ENCODE results near the gene VTI1A.
"Not testable (repeated sequence)": the region's sequence is repeated elsewhere in the genome, so short reads cannot be mapped to it uniquely, and the experiment has no call there.

Gene VTI1A

DNA sequence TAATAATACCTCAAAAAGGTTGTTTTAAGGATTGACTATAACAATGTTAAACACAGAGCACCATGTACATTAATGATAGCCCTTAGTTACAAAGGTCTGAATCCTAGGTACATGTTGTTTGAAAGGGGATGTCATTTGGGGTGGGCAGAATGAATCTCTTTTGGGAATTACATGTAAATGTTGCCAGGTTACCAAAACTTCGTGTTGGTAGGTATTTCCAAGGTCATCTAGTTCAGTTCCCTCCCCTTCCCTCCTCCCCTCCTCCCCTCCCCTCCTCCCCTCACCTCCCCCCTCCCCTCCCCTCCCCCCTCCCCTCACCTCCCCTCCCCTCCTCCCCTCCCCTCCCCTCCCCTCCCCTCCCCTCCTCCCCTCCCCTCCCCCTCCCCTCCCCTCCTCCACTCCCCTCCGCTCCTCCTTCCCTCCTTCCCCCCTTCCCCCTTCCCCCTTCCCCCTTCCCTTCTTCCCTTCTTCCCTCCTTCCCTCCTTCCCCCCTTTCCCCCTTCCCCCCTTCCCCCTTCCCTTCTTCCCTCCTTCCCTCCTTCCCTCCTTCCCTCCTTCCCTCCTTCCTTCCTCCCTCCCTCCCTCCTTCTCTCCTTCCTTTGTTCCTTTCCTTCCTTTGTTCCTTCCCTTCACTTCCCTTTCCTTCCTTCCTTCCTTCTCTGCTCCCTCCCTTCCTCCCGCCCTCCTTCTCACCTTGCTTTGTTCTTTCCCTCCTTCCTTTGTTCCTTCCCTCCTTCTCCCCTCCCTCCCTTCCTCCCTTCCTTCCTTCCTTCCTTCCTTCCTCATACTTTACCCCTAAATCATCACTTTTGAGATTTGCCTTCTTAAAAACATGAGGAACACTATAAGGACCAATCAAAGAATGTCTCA, 8.1 kb downstream of the VTI1A start:
- DNase-seq (ENCODE audit: low read depth in 2 of 3, low spot score in 1 of 3) = no peak

DNA sequence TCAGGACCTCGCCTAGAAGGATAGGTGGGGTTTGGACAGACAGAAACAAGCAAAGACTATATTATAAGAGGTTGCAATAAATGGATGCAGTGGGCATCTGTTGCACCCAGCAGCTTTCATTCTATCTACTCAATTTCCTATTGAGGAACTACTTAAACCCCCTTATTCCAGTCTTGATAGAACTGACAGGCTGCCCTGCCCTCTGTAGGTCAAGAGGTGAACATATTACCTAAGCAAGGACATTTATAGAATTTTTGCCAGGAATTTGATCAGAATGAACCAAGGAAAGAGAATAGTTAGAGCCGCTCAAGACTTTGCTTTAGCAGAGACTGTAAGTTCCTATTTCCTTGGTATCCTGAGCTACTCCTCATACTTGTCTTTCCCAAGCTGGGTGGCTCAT, 9.5 kb downstream of the VTI1A start:
- no peak for DNase-seq (ENCODE audit: low read depth in 2 of 3, low spot score in 1 of 3)

DNA sequence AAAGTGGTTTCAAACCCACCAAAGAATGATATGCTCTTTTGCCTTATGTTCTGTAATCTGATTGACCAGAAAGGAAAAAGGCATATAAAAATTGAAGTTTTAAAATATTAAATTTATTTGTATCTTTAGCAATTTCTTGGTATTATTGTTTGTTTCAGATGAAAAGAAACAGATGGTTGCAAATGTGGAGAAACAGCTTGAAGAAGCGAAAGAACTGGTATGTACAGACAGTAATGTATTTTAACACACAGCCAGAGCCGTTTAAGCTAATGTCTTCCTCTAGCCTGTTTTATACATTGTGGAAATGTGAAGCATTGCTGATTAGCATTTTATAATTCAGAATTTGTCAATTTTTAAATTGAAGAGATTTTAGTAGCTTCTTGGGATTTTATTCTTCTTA, 13.4 kb downstream of the VTI1A start:
- DNase-seq (ENCODE audit: low read depth in 2 of 3, low spot score in 1 of 3) = no peak

DNA sequence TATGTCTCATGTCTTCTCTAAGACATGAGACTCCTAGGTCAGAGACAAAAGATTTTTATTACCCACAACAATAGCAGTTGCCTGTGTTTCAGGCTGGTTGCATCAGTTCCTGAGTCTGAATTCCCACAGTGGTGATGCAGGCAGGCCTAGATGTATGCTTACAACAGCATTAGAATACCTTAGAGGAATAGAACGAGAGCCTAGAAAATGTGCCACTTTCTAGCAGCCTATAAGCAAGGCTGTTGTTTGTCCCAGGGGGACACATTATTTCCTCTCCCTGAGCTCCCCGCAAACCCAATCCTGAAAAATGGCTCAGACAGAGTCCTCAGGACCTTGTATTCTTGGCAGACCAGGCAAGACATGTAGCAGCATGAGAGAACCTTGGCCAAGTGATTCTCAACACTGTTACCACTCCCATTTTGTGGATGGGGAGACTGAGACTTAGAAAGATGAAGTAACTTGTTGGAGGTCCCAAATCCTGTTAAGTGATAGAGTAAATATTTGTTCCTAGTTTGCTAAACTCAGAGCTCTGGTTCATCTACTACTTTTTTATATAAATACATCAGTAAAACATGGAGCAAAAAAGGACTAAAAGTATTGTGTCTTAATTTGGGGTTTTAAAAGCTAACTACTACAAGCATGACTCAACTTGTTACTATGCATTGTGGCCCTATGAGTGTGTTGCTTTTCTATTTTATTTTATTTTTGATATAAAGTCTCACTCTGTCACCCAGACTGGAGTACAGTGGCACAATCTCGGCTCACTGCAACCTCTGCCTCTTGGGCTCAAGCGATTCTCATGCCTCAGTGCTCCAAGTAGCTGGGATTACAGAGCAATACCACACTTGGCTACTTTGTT, 14.2 kb downstream of the VTI1A start:
- peak in 2 of 3 donors; percentile 17 to 48 for DNase-seq (ENCODE audit: low read depth in 2 of 3, low spot score in 1 of 3)

DNA sequence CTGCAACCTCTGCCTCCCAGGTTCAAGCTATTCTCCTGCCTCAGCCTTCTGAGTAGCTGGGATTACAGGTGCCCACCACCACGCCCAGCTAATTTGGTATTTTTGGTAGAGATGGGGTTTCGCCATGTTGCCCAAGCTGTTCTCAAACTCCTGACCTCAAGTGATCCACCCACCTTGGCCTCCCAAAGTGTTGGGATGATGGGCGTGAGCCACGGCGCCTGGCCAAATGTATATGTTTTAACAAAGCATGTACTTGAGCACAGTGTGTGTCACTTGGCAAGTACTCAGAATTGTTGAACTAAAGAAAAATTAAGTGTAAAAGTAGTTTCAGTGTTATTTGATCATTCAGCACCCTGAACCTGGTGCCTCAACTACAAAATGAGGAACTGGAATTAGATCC, 17.1 kb downstream of the VTI1A start:
- DNase-seq (ENCODE audit: low read depth in 2 of 3, low spot score in 1 of 3) = not testable (repeated sequence)

DNA sequence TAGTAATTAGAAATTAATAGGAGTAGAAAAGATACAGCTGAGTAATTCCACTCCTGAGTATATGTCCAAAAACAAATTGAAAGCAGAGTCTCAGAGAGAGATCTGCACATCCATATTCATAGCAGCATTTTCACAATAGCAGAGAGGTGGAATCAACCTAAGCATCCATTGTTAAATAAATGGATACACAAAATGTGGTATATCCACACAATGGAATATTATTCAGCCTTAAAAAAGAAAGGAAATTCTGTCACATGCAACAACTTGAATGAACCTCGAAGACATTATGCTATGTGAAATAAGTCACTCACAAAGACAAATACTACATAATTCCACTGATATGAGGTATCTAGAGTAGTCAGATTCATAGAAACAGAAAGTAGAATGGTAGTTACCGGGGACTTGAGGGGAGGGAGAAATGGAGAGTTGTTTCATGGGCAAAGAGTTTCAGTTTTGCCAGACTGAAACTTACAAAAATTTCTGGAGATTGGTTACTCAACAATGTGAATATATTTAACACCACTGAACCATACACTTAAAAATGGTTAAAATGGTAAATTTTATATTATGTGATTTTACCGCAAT, 18.4 kb downstream of the VTI1A start:
- DNase-seq (ENCODE audit: low read depth in 2 of 3, low spot score in 1 of 3) = no peak

DNA sequence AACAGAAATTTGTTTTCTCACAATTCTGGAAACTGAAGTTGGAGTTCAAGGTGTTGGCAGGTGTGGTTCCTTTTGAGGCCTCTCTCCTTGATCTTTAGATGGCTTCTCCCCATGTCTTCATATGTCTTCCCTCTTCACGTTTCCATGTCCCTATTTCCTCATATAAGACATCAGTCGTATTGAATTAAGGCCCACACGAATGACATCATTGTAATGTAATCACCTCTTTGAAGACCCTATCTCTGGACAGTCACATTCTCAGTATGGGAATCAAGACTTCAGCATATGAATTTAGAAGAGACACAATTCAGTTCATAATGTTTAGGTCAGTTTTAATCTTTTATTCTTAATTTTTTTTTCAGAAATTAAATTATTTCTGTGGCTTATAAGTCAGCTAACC, 19.8 kb downstream of the VTI1A start:
- no peak for DNase-seq (ENCODE audit: low read depth in 2 of 3, low spot score in 1 of 3)

DNA sequence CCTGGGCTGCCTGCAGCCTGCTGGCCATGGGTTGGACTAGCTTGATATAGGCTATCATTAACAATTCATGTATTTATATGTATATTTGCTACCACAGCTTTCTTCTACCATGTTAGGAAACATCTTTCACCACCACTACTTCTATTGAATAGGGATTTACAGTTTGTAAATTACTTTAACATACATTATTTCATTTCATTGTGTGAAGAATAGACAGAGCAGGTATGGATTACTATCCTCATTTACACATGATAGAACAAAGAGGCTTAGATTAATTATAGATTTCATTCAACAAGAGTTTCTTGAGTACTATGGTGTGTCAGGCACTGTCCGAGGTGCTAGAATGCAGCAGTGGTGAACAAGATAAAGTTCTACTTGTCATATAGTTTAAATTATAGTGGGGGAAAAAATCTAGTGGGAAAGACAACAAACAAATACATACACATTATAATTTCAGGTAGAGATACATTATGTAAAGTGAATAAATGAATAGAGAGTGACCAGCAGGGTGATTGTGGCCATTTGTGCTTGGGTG, 20.6 kb downstream of the VTI1A start:
- no peak for DNase-seq (ENCODE audit: low read depth in 2 of 3, low spot score in 1 of 3)

DNA sequence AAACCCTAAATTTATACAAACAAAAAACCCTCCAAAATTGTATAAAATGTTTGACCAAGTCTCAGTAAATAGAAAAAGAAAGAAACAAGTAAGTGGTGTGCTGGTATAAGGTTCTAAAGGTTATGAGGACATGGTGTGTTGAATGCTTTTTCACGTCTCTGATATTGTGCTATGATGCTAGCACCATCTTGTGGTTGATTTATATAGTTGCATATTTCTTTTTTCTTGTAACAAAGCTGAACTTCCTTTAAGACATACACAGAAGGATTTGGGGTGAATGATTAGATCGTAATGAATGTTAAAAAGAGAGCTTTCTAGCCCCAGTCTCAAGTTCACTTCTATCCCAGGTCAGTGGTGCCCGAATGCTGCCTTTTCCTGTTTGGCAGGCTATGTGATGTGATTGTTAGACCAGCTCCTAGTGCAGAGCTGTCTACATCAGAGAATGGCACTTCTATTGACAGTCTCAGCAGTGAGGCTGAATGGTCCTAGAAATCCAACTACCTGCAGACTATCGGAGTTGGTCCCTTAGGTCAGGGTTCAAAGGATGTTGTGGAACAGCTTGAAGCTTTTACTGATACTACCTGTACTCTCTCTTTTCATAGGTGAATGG, 25.0 kb downstream of the VTI1A start:
- DNase-seq (ENCODE audit: low read depth in 2 of 3, low spot score in 1 of 3) = peak in 1 of 3 donors; percentile 5

DNA sequence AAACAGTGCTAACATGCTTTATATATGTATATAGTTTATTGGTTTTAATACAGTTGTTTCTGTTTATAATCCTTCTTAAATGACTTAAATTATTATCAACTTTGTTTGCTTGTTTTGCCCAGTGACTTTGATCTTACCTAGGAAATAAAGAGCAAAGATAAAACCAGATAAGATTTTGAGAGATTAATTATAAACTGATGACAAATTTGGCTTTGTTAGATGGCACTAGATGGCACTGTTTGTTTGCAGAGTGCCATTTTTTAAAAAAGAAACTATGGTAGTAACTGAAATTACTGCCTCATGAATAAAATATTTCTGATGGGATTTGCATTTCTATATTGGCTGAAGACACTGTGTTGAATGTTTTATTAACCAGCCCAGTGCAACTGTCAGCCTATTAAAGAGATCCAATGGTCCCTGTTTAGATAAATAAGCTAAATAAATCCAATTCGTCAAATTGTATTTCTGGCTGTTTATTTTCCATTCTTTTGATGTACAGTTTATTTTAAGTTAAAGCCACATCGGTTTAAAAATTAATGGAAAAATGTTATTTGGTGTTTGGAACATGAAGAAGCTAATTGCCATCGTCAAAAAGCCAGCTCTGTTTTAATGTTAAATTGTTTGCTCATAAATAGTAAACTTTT, 28.7 kb downstream of the VTI1A start:
- DNase-seq (ENCODE audit: low read depth in 2 of 3, low spot score in 1 of 3) = no peak

DNA sequence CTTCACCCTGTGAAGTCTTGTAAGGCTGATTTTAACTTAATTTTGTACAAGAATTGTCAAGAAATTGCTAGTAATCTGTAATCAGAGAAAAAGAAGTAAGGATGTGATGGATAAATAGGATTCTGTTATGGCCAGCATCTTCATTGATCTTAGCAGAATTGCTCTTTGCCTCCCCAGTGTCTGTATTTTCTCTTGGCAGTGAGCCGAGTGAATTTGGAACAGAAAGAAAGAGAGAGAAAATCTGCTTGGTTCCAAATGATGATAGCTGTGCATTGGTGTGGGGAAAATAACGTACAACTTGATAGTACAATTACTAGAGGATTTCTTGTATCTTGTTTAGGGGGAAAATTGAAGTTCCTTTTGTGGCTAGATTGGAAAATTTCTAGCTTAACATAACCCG, 34.6 kb downstream of the VTI1A start:
- no peak for DNase-seq (ENCODE audit: low read depth in 2 of 3, low spot score in 1 of 3)

DNA sequence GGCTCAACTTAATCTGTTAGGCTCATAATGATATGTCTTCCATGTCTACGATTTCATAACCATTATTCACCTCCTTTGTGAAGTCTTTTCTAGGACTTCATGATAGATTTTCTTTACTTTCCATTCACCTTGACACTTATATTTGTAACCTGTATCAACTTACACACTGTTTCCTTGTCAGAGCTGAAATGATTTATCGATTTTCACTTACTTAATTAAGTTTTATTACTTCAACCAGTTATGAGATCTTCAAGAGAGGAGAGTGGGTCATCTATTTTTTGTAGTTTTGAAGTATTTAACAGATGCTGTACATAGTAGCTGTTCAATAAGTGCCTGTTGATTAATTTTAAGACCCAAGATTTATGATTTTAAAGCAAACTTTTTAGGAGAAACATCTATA, 37.4 kb downstream of the VTI1A start:
- DNase-seq (ENCODE audit: low read depth in 2 of 3, low spot score in 1 of 3) = no peak

DNA sequence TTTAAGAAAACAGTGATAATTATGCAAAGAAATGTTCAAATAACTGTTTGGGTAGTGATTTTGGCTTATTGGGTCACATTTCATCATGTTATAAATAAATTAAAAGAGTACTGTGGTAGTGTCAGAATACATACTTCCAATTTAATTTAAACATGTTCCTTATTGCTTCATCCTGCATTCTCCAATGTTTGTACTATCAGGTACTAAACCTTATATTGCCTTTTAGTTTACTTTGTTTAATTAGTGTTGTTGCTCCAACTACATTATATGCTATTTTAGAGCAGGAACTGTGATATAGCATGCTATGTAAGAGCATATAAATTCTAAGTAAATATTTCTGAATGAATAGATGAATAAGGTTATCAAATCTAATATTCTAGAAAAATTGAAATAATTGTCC, 40.9 kb downstream of the VTI1A start:
- DNase-seq (ENCODE audit: low read depth in 2 of 3, low spot score in 1 of 3) = no peak

DNA sequence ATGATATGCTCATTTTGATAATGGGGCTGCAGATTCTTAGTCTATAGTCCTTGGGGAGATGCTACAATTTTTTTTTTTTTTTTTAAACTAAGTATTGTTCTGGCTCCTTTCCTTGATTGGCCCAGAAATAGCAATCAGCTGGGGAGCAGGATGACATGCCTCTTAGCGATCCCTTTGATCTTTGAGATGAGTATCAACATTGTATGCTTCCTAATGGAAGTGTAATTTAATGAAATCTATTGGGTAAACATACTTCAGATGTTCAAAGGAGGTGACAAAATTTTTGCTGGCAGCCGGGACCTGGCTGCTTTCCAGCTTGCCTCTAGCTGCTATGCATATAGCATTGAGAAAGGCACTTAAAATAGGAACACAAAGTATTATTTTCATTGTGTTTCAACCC, 43.5 kb downstream of the VTI1A start:
- DNase-seq (ENCODE audit: low read depth in 2 of 3, low spot score in 1 of 3) = no peak

DNA sequence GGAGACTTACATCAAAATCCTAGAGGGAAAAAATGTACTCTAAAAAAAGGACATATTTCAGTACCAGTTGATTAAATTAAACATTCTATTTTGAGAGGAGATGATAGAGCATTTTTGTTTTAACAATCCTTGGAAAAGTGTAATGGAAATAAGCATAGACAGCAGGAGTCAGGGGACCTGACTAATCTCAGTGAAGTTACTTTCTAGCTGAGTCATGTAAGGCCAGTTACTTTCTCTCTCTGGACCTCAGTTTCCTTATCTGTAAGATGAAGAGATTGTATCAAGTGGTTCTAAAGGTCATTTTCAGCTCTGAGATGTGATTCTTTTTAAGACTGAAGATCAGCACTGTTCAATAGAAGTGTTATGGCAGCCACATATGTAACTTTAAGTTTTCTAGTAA, 44.1 kb downstream of the VTI1A start:
- DNase-seq (ENCODE audit: low read depth in 2 of 3, low spot score in 1 of 3) = no peak

DNA sequence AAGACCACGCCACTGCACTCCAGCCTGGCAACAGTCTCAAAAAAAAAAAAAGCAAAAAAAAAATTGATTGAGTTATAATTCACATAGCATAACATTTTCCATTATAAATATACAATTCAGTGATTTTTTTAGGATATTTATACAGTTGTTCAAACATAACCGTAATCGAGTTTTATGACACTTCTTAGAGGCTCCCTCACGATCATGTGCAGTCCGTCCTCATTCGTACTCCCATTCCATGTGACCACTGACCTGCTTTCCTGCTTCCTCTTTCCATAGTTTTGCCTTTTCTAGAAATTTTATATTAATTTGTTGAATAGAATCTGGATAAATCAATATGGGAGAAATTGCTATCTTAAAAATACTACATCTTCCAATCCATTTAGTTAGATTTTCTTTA, 45.7 kb downstream of the VTI1A start:
- no peak for DNase-seq (ENCODE audit: low read depth in 2 of 3, low spot score in 1 of 3)

DNA sequence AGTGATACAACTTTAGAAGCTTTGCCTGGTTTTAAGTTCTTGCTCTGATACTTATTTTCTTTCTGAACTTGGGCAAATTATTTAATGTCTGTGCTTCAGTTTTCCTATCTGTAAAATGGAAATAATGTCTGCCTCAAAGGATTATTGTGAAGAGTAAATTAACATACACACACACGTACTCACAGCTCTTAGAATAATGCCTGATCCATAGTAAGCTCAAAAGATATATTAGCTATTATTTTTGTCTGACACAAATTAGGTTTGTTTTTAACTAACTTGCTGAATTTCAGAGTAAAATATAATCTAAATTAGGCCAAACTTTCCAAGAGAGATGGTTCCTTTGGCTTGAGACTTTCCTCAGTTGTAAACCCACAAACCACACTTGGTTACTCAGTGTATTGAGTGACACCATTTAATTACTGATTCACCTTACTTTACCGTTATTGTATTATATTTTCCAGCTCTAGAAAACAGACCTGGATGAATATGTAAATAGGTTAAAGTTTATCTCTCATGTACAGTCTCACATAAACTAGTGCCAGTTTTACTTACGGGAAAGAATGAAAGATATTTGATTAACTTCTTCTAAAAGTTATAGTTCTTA, 50.4 kb downstream of the VTI1A start:
- no peak for DNase-seq (ENCODE audit: low read depth in 2 of 3, low spot score in 1 of 3)

DNA sequence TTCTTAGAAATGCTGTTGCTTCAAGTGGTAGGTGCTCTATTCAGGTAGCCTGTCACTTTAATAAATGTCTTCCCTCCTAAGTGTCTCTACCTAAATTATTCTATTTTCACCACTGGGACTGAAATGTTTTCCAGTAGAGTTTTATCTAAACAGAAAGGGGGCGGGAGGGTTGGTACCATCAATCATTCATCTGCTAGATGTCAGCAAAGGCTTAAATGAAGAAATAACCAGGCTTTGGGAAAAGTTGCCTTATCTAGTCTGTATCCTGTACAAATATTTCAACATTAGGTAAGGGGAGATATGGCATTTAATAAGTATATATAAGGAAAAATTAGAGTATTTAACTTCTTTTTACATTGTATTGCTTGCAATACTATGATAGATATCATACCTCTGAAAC, 51.8 kb downstream of the VTI1A start:
- no peak for DNase-seq (ENCODE audit: low read depth in 2 of 3, low spot score in 1 of 3)

DNA sequence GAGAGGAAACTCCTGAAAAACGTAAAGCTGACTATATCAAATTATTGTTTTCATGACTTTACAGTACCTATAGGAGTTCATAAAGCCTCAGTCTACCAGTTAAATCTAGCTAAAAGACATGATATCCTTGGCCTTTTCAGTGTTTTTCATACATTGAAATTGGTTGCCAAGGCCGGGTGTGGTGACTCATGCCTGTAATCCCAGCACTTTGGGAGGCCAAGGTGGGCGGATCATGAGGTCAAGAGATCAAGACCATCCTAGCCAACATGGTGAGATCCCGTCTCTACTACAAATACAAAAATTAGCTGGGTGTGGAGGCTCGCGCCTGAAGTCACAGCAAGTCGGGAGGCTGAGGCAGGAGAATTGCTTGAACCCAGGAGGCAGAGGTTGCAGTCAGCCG, 53.0 kb downstream of the VTI1A start:
- DNase-seq (ENCODE audit: low read depth in 2 of 3, low spot score in 1 of 3) = not testable (repeated sequence)

DNA sequence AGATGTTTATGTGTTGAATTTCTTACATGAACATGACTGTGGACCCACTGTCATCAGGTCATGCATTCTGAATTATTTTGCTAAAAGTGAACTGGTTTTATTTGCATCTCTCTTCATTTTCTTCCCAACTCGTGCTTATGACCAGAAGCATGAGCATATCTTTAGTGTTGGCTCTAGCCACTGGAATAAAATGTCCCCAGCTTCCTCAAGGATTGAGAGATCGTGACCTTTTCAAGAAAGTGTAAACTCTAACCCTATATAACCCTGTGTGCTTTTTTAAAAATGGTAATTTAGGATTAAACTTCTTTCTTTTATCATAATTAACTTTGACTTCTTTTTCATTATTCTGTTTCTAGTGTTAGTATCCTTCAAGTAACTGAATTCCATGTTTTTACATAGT, 55.5 kb downstream of the VTI1A start:
- DNase-seq (ENCODE audit: low read depth in 2 of 3, low spot score in 1 of 3) = no peak

Measured in stimulated activated CD4-positive, alpha-beta T cell treated with anti-CD3 and anti-CD28 coated beads, Interleukin-12 subunit alpha, Interleukin-12 subunit beta, amount 100 ng/mL, for 48 hours (primary cell).